HG03520 (cell line): ENCODE results near the gene CXCL1.

Experiments used
- ATAC-seq: cut with Tn5 transposase; IDR thresholded peaks from one replicate; pipeline ENCODE4 v1.9.1; 2021; ENCODE audit warnings: mild to moderate bottlenecking, moderate library complexity; ENCODE audit not compliant: unreplicated experiment

Gene CXCL1

GRCh38 chr4:73850261-73850970 is 18.8 kb upstream of the CXCL1 start:
- no peak for ATAC-seq

- no peak for ATAC-seq
Measured at GRCh38 chr4:73851293-73851692, 17.9 kb upstream of the CXCL1 start.

GRCh38 chr4:73852771-73853170 is 16.4 kb upstream of the CXCL1 start:
- ATAC-seq: no peak

- no peak for ATAC-seq
Measured at GRCh38 chr4:73853246-73853704, 15.9 kb upstream of the CXCL1 start, which contains the start of gene PF4V1. Gene PF4V1 (plus strand): TSS chr4:73853296. CDS start chr4:73853363, 67 bp downstream.

DNA sequence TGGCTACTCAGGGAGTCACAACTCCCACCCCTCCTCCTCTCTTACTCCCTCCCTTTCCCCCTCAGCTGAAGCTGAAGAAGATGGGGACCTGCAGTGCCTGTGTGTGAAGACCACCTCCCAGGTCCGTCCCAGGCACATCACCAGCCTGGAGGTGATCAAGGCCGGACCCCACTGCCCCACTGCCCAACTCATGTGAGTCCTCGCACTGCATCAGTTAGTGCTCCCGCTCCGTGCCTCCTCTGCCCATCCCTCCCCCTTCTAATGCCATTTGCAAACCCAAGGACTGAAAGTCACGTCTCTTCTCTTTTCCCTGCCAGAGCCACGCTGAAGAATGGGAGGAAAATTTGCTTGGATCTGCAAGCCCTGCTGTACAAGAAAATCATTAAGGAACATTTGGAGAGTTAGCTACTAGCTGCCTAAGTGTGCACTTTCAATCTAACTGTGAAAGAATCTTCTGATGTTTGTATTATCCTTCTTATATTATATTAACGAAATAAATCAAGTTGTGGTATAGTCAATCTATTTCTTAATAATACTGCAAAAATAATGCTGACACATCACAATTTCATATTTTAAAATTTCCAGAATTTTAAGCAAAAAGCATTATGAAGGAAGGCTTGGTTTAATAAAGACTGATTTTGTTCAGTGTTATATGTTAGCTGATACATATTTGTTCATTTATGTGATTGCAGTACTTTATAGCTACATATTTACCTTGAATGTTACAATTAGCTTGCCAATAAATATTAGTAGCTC is 15.3 kb upstream of the CXCL1 start:
- no peak for ATAC-seq

DNA sequence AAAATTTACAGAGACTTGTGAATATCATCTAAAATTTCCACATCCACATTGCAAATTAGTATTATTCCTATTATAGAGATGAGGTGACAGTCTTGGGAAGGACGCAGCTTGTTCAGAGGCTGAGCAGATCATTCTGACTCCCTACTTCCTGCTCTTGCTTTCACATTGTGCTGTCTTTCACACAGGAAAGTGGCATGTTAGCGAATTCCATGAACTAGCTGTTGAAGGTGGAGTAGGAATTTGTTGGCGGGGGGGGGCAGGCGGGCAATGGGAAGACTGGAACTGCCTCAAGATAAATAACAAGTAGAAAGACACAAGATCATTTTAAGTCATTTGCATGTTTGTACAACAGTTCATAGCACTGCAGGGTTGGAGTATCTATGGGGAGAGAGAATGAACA is 13.8 kb upstream of the CXCL1 start:
- no peak for ATAC-seq

- no peak for ATAC-seq
Measured at GRCh38 chr4:73856518-73856917, 12.7 kb upstream of the CXCL1 start.

DNA sequence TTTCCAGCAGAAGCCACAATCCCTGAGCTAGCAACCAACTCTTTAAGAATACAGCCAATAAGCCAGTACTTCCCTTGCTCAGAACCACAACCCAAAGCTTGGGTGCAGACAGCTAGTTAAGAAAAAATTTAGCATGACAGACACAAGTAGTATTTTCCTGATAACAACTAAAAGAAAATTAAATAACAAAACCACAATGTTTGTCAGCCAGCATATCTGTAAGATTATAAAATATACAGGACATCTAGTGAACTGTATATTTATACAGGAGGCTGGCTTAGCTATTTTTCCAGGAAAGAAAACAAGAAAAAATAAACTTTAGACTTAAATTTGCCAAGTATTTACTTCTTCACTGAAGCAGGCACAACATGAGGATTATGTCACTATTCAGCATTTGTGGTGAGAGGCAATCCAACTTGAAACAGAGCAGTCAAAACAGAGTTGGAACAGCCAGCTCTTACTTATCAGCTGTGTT is 9.5 kb upstream of the CXCL1 start:
- ATAC-seq: no peak

- no peak for ATAC-seq
Measured at GRCh38 chr4:73860181-73860580, 9.0 kb upstream of the CXCL1 start.

DNA sequence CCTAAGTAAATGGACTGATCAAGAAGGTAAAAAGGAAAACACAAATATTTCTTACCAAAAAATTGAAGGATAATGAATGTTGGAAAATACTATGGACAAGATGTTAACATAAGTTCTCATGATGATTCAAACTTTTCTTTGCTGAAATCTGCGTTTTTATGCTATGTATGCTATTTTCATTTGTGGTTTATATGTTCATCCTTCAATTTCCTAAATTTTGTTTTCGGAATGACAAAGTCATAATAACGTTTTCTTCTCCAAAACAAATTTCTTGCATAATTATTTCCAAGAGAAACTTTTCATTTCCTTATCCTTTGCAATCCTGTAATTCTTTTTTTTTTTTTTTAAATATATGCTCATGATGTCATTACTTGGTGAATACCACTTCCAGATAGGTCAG is 8.3 kb upstream of the CXCL1 start:
- ATAC-seq: no peak

GRCh38 chr4:73862322-73862721 is 6.9 kb upstream of the CXCL1 start:
- ATAC-seq: no peak

DNA sequence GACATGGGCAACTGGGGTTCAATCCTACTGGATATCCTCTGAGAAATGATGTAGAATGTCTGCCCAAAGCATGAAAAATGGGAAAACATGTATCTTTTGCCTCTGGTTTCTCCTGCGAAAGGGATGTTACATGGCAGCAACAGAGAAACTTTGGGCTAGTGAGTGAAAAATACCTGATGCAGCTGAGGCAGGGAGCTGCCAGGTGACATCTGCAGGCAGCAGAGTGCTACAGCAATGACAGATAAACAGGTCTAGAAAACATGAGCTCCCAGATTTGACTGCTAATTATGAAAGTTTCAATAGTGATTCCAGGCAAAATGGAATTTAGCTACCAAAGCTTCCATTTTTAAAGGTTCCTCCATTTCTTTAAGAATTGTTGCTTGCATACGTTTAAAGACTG is 4.8 kb upstream of the CXCL1 start:
- ATAC-seq: no peak

DNA sequence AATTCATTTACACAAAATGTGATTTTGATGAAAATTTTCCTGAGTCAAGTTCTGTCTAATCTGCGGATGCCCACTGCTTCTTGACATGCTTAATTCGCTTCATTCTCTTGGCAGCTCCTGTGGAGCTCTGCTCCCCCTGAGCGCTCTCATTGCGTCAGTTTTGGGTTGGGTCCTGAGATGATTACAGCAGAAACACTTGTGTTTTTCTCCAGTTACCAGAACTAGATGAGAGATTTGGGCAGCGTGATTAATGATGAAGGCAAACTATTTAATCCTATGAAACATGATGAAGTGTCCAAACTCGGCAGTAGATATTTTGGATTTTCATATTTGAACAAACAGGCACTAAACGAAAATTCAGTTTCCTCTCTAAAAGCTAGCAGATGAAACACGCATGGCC is 4.2 kb upstream of the CXCL1 start:
- ATAC-seq: no peak

GRCh38 chr4:73865431-73866096 is 3.6 kb upstream of the CXCL1 start:
- ATAC-seq: no peak

DNA sequence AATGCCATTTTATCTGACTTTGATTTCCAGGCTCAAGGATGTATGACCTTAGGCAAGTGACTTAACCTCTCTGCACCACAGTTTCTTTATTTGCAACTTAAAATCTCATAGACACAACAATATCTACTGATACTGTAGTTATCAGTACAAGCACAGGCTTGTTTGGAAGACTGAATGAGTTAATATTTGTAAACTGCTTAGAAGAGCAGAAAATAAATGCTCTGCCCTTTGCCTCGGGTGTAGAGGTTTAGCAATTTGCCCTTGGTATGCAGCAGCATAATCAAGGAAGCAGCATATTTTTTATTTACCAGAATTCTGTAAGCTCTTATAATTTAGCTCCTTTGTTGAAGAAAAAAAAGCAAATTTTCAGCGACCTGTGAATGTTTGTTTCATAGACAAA is 2.9 kb upstream of the CXCL1 start:
- no peak for ATAC-seq

DNA sequence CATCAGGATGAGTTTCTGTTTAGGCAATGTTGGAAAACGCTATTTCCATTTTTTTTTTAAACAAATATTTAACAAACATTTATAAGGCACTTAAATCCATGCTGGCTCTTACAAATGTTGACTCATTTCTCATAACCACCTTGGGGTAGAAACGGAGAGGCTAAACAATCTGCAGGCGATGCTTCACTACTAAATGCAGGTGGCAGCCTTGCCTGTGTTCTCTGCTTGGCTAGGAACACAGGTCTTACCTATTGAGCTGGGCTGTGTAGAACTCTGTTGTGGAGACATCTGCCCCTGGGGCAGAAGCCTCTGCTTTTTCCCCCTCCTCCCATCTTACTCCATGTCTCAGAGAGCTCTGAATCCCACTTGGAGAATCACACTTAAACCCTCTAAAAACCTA is 1.4 kb upstream of the CXCL1 start:
- no peak for ATAC-seq

- no peak for ATAC-seq
Measured at GRCh38 chr4:73868206-73869129, 725 bp upstream of the CXCL1 start.

GRCh38 chr4:73870260-73870659 is 1.1 kb downstream of the CXCL1 start:
- ATAC-seq: no peak

- ATAC-seq: no peak
Measured at GRCh38 chr4:73870768-73871167, 1.6 kb downstream of the CXCL1 start.

GRCh38 chr4:73871511-73872310 is 2.5 kb downstream of the CXCL1 start:
- no peak for ATAC-seq
